ENCODE measurements around the gene ERC1.

GRCh38 chr12:1013618-1014489 is 22.8 kb downstream of the ERC1 start:
- TF ChIP-seq POLR2A (IDR thresholded peaks at IDR 0.05; ENCODE audit: low read length): no peak
- TF ChIP-seq GATA1 (IDR thresholded peaks at IDR 0.05; ENCODE audit: low read depth, low read length): no peak
